HG03039 (cell line): ENCODE results near the gene ADM.
"Not testable (repeated sequence)": the region's sequence is repeated elsewhere in the genome, so short reads cannot be mapped to it uniquely, and the experiment has no call there.

ENCODE experiments used
- ATAC-seq: cut with Tn5 transposase; IDR thresholded peaks from one replicate; pipeline ENCODE4 v1.9.1; 2021; ENCODE audit warnings: mild to moderate bottlenecking, moderate library complexity; ENCODE audit not compliant: unreplicated experiment

The ADM gene, protein sequence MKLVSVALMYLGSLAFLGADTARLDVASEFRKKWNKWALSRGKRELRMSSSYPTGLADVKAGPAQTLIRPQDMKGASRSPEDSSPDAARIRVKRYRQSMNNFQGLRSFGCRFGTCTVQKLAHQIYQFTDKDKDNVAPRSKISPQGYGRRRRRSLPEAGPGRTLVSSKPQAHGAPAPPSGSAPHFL

GRCh38 chr11:10304495-10305261 is at the start of gene ADM:
TSS of gene ADM (plus strand) at chr11:10305073. CDS start at chr11:10305701, 628 bp downstream.
- no peak for ATAC-seq

DNA sequence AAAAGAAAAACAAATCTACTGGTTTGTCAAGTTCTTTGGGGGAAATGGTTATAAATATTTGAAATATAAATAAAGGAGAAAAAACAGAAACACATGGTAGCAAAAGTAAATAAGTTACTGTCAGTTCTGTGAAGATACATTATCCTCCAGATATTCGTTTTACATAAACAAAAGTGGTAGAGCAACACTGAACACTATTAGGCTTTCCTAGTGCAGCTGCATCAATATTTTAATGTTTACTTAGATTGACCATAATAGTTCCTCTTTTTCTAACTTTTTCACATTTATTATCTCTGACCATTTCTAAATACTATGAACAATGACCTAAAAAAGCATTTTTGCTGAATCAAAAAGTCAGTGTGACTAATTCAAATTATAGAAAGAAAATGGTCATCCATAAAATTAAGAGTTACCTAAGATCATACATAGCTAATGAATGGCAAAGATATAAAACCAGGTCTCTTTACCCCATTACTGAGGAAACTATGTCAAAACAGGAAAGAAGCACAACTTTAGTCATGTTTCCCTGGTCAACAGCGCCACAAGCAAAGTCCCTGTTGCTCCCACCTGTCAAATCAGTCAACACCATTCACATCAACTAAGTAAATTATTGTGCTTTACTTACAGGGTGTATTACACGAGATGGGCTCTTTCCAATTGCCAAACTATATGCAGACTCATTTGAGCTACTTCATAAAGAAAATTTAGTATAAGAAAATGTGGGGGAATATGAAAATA is 49.3 kb upstream of the ADM start:
- ATAC-seq: no peak

DNA sequence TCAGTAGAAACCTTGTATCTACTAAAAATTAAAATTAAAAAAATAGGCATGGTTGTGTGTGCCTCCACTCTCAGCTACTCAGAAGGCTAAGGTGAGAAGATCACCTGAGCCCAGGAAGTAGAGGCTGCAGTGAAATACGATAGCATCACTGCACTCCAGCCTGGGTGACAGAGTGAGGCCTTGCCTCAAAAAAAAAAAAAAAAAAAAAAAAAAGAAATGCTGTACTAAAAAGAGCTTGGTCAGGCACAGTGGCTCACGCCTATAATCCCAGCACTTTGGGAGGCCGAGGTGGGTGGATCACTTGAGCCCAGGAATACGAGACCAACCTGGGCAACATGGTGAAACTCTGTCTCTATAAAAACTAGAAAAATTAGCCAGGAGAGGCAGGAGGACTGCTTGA is 47.4 kb upstream of the ADM start:
- ATAC-seq: no peak

DNA sequence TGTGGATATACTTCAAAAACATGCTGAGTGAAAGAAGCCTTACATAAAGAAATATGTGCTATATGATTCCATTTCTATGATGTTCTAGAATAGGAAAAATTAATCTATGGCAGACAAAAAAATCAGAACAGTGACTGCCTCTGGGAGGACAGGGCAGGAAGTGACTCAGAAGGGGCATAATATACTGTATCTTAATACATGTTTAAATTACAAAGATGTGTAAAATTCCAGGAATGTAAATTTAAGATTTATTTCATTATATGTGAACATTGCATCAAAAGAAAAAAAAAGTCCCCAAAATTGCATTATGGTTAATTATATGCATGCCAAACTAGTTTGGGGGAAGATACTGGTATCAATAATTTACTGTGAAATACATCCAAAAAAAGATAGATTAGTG is 43.1 kb upstream of the ADM start:
- ATAC-seq: no peak

- no peak for ATAC-seq
Measured at GRCh38 chr11:10263929-10264328, 40.9 kb upstream of the ADM start.

DNA sequence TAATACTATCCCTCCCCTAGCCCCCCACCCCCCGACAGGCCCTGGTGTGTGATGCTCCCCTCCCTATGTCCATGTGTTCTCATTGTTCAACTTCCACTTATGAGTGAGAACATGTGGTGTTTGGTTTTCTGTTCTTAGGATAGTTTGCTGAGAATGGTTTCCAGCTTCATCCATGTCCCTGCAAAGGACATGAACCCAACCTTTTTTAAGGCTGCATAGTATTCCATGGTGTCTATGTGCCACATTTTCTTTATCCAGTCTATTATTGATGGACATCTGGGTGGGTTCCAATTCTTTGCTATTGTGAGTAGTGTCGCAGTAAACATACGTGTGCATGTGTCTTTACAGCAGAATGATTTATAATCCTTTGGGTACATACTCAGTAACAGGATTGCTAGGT is 40.2 kb upstream of the ADM start:
- ATAC-seq: not testable (repeated sequence)

- no peak for ATAC-seq
Measured at GRCh38 chr11:10265936-10266335, 38.9 kb upstream of the ADM start.

DNA sequence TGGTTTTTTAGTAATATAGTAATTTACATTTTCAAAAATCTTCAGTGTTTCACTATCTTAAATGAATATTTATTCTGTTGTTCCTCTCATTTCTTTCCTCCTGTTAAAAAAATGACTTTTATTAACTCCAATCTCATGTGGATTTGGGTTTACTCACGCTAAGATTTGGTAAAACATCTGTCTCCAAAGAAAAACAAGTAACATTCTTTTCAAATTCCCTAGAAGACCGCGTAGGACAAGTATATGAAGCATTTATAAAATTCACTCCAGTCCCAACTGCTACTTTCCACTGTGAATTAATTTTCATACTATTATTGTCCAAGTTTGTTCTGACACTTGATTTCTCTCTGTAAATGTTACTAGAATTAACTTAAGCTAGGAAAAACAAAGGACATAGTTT is 37.1 kb upstream of the ADM start:
- no peak for ATAC-seq

- no peak for ATAC-seq
Measured at GRCh38 chr11:10268746-10269488, 36.0 kb upstream of the ADM start.

DNA sequence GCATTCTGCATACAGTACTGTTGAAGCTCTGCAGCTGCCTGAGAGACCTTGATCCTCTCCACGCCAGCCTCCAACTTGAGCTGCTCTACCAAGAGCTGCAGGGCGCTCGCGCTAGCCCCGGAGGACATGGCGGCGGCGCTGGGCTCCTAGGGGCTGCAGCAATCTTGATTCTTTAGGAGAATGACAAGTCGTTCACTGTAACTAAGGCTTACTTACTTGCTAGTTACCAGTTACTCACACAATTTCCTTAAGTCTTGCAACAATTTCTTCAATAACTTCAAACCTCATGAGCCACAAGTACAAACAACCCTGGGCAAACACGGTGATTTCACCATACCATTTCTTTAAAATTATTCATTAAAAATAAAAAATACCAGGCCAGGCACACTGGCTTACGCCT is 32.7 kb upstream of the ADM start:
- no peak for ATAC-seq

DNA sequence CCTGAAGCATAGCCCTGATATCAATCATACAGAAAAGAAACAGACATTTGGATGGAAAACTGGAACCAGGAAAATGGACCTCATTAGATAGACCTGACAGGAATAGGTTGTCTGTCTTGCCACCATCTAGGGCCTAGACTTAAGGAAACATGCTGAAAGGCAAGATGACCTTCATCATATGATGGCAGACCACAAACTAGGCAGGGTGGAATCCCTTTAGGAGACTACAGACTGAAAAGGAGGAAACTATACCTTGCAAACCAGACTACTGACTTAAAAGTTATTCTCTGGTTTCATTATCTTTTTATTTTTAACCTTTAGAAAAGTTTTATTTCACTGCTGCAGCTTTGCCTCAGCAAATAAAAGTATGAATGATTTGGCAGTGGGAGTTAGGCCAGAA is 31.1 kb upstream of the ADM start:
- no peak for ATAC-seq

DNA sequence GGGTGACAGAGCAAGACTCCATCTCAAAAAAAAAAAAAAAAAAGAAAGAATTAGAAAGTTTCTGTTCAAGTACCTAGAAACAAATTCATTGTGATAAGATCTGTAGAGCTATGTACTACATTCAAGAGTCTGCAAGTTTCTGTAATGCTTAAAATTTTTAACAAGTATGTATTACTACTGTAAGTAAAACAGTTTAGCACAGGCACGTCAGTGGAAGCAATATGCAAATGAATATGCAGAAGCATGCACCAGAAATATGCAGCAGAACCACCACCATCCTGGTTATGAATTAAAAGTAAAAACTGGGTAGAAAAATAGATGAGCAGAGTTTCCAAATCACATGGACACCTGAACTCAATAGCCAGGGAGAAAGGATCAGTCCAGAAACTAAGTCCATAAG is 30.1 kb upstream of the ADM start:
- ATAC-seq: no peak

DNA sequence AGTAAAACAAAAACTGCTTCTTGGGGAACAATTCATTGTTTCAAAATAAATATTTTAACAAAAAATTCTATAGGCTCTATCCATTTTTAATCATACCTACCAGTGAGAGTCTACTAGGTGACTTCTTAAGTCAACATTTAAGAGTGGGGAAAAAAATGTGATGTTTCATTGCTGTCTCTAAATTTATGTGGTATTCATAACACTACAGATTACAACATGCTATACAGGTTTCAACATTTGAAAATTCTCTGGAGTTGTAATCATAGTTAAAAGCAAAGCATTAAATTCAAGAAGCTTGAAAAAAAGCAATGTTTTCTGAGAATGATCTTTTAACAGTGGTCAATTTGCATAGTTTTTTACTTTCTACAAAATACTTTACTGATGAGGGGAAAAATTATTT is 29.2 kb upstream of the ADM start:
- ATAC-seq: no peak

DNA sequence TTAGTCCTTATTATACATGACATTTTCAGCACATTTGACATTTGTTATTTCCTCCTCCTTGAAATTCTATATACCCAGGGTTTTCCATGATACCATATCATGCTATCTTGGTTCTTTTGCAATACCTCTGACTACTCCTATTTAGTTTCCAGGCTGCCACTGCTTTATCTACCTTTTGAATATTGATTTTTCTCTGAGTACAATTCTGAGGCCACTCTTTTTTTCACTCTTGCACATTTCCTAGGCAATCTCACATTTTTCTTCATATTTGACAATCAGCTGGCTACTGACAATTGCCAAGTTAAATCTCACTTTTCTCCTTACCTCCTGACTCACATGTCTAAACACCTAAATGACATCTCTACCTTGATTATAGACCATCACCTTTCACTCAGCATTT is 22.8 kb upstream of the ADM start:
- ATAC-seq: no peak

DNA sequence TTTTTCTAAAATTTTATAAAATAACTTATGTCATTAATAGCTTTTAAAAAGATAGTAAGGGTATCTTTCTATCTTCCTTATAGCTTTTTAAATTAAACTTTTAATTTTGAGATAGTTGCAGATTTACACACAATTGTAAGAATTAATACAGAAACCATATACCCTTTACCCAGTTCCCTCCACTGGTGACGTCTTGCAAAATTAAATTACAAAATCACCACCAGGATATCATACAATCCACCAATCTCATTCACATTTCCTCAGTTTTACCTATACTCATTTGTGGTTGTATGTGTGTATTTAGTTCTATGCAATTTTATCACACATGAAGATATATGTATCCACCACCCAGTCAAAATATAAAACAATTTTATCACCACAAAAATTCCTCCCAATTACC is 20.9 kb upstream of the ADM start:
- no peak for ATAC-seq

DNA sequence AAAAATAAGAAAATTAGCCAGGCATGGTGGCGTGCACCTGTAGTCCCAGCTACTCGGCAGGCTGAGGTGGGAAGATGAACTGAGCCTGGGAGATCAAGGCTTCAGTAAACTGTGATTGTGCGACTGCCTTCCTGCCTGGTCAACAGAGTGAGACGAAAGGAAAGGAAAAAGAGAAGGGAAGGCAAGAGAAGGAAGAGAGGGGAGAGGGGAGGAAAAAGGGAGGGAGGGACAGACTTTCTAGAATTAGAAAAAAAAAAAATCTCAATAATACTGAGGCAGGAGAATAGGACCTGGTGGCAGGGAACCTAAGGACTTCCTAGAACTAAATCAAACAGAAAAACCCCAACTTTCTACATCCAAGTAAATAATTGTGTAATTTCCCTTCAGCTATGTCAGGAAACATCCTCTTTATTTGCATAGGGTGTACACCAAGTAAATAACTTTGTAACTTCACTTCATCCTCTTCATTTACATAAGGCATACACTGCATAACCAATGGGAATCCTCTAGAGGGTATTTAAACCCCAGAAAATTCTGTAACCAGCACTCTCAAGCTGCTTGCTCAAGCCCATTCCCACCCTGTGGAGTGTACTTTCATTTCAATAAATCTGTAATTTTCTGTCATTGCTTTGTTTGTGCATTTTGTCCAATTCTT is 19.6 kb upstream of the ADM start:
- no peak for ATAC-seq

DNA sequence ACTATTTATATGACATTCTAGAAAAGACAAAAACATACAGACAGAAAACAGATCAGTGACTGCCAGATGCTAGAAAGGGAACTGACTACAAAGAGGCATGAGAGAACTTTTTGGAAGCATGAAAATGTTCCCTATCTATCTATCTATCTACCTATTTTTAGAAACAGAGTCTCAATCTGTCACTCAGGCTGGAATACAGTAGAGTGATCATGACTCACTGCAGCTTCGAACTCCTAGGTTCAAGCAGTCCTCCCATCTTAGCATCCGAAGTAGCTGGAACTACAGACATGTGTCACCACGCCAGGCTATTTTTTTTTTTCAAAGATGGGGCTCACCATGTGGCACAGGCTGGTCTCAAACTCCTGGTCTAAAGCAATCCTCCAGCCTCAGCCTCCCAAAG is 17.7 kb upstream of the ADM start:
- no peak for ATAC-seq

- ATAC-seq: no peak
Measured at GRCh38 chr11:10287766-10288715, 16.8 kb upstream of the ADM start.

DNA sequence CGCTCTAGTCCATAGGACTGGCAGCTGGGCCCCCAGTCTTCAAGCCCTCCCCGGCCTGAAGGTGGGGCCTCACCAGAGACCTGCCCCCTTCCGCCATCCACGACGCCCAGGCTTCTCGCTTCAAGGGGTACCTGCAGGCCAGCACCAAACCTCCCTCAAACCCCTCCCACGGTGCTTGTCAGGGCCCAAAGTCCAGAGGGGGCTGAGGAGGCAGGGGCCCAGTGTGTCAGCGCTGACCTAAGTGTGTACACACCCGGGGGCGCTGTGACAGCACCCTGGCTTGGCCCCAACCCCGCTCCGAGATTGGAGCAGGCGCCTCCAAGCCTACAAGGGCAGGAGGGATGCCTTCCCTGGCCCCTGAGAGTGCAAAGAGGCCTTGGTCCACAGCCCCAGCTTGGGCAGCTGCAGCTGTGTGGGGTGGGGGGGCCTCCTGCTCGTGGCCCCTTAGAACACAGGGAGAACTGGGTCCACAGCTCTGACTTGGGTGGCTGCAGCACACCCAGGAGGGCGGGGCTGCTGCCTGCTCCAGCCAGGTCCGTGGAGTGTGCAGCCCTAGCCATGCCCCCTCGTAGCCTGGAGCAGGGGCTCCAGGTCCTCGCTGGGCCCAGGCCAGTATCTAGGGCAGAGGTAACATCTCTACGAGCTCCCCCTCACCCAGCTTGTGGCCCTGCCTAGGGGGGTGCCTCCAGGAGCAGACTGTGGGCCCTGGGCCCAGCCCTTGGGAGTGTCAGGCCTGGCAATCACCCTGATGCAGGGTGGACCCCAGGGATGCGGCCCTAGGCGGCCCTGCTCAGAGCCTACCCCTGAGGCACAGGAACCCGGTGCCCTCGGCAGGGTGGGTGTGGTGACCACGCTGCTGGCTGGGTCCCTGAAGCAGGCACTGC is 15.8 kb upstream of the ADM start:
- ATAC-seq: no peak
